ENCODE data around the gene ZNF774.

The ZNF774 gene

DNA sequence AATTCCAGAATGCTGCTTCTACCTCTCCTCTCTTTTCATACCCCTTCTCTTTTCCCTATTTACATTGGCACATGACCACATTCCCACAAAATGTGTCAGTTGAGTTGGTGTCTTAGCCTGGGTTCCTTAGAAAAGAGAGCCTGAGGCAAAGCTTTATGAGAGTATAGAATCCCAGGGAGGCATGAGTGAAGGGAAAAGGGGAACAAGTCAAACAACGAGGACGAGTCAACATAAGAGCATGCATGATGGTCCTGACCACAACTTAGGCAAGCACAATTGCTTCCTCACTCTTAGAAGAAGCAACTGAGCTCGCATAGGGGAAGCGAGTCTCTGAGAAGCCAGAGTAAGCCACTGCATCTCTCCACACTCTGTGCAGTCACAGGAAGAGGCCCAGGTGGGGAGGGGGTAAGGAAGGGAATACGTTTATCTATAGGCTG, 15.4 kb upstream of the ZNF774 start:
- Histone ChIP-seq H3K36me3 (replicated peaks in 1 of 2; ENCODE audit: control insufficient read depth in 2 of 2, insufficient read depth in 2 of 2, low read length in 2 of 2) (no peaks in the 10 kb centered on the region), H3K14ac (ENCODE audit: low read length) (no peak overlapping the region), H3K23ac (ENCODE audit: low read depth, low read length, poor library complexity) (no peak overlapping the region), H3K27me3 (ENCODE audit: control insufficient read depth in 3 of 3, insufficient read depth in 3 of 3, low read depth in 1 of 3, low read length in 3 of 3) (no peaks in the 10 kb centered on the region), H3K9ac (ENCODE audit: low read depth, low read length, poor library complexity) (no peak overlapping the region), H2BK5ac (ENCODE audit: low read length) (no peak overlapping the region), H3K4me1 (ENCODE audit: control insufficient read depth in 2 of 2, insufficient read depth in 1 of 2, low read depth in 1 of 2, low read length in 2 of 2) (peaks cover 0 to 2% of the 10 kb centered on the region in 2 donors), H2AK5ac (ENCODE audit: low read depth, low read length) (no peak overlapping the region), H3K4me2 (ENCODE audit: insufficient read depth, low read length, poor library complexity, severe bottlenecking) (no peak overlapping the region), H3K79me1 (ENCODE audit: low read depth, low read length) (peaks cover 3% of the 10 kb centered on the region), H2BK12ac (ENCODE audit: low read length) (no peak overlapping the region), H2AFZ (ENCODE audit: low read length) (no peak overlapping the region), H3K18ac (ENCODE audit: low read length) (no peak overlapping the region), H3K4me3 (ENCODE audit: low read length in 2 of 2) (no peak overlapping the region), H3K27ac (replicated peaks; ENCODE audit: low read length) (no peak overlapping the region), H4K8ac (ENCODE audit: low read depth, low read length) (no peak overlapping the region), H2BK15ac (ENCODE audit: low read length) (no peak overlapping the region), H4K91ac (ENCODE audit: low read depth, low read length, poor library complexity) (no peak overlapping the region), H3K4ac (ENCODE audit: low read length) (no peak overlapping the region), H3K9me3 (replicated peaks in 1 of 2; ENCODE audit: control insufficient read depth in 2 of 2, insufficient read depth in 1 of 2, low read depth in 1 of 2, low read length in 2 of 2) (no peaks in the 10 kb centered on the region), H2BK120ac (ENCODE audit: low read depth, low read length) (no peak overlapping the region)
- WGBS, 2 donors (ENCODE audit: extremely low coverage in 2 of 2, insufficient read length in 2 of 2, insufficient replicate concordance in 1 of 2) = no CpG with 5 or more reads among the region's 5 CpGs
- no peak for DNase-seq (ENCODE audit: low spot score)

DNA sequence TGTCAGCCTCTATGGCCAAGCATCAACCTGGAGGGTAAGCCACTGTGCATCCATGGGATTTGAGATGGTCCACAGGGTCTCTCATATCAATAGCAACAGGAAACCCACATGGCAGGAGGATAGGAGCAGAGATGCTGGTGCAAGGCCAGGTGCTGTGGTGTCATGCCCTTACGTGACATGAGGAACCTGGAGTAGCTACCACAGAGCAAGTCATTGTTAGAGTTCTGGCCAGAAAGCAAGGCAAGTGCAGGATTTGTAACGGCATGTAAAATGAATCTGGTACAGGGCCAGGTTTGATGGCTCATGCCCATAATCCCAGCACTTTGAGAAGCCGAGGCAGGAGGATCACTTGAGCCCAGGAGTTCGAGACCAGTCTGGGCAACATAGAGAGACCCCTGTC, 14.8 kb upstream of the ZNF774 start:
- WGBS, 2 donors (ENCODE audit: extremely low coverage in 2 of 2, insufficient read length in 2 of 2, insufficient replicate concordance in 1 of 2) = no CpG with 5 or more reads among the region's 4 CpGs
- Histone ChIP-seq H4K8ac (ENCODE audit: low read depth, low read length) (no peak overlapping the region), H2BK15ac (ENCODE audit: low read length) (no peak overlapping the region), H3K4ac (ENCODE audit: low read length) (no peak overlapping the region), H3K4me3 (ENCODE audit: low read length in 2 of 2) (no peak overlapping the region), H3K18ac (ENCODE audit: low read length) (no peak overlapping the region), H3K36me3 (replicated peaks in 1 of 2; ENCODE audit: control insufficient read depth in 2 of 2, insufficient read depth in 2 of 2, low read length in 2 of 2) (no peaks in the 10 kb centered on the region), H2AK5ac (ENCODE audit: low read depth, low read length) (no peak overlapping the region), H4K91ac (ENCODE audit: low read depth, low read length, poor library complexity) (no peak overlapping the region), H3K23ac (ENCODE audit: low read depth, low read length, poor library complexity) (no peak overlapping the region), H3K14ac (ENCODE audit: low read length) (no peak overlapping the region), H3K79me1 (ENCODE audit: low read depth, low read length) (peaks cover 3% of the 10 kb centered on the region), H3K27me3 (ENCODE audit: control insufficient read depth in 3 of 3, insufficient read depth in 3 of 3, low read depth in 1 of 3, low read length in 3 of 3) (no peaks in the 10 kb centered on the region), H2AFZ (ENCODE audit: low read length) (no peak overlapping the region), H3K4me1 (ENCODE audit: control insufficient read depth in 2 of 2, insufficient read depth in 1 of 2, low read depth in 1 of 2, low read length in 2 of 2) (peaks cover 0 to 2% of the 10 kb centered on the region in 2 donors), H3K27ac (replicated peaks; ENCODE audit: low read length) (no peak overlapping the region), H2BK120ac (ENCODE audit: low read depth, low read length) (no peak overlapping the region), H2BK12ac (ENCODE audit: low read length) (no peak overlapping the region), H2BK5ac (ENCODE audit: low read length) (no peak overlapping the region), H3K9me3 (replicated peaks in 1 of 2; ENCODE audit: control insufficient read depth in 2 of 2, insufficient read depth in 1 of 2, low read depth in 1 of 2, low read length in 2 of 2) (no peaks in the 10 kb centered on the region), H3K9ac (ENCODE audit: low read depth, low read length, poor library complexity) (no peak overlapping the region), H3K4me2 (ENCODE audit: insufficient read depth, low read length, poor library complexity, severe bottlenecking) (no peak overlapping the region)
- DNase-seq (ENCODE audit: low spot score) = no peak

DNA sequence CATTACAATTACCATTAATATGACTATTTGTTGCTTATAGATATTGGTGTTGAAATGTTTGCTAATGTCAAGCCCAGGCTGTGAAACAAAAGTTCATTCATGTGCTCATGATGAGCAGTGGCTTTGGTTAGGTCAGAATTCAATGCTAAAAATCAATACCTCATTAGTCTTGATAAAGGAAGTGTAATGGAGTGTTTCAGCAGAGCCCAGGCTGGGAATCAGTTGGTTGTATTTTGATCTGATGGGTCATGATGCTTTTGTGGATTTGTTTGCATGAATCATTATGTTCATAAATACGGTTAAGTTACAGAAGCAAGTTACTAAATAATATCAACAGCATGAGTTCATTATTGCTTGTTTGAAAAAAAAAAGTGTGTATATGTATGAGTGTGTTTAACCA, 13.6 kb upstream of the ZNF774 start:
- Histone ChIP-seq H3K18ac (ENCODE audit: low read length) (no peak overlapping the region), H3K9ac (ENCODE audit: low read depth, low read length, poor library complexity) (no peak overlapping the region), H3K4ac (ENCODE audit: low read length) (no peak overlapping the region), H2BK120ac (ENCODE audit: low read depth, low read length) (no peak overlapping the region), H2AFZ (ENCODE audit: low read length) (no peak overlapping the region), H3K4me3 (ENCODE audit: low read length in 2 of 2) (no peak overlapping the region), H3K23ac (ENCODE audit: low read depth, low read length, poor library complexity) (no peak overlapping the region), H4K8ac (ENCODE audit: low read depth, low read length) (no peak overlapping the region), H2BK15ac (ENCODE audit: low read length) (no peak overlapping the region), H3K9me3 (replicated peaks in 1 of 2; ENCODE audit: control insufficient read depth in 2 of 2, insufficient read depth in 1 of 2, low read depth in 1 of 2, low read length in 2 of 2) (no peaks in the 10 kb centered on the region), H3K14ac (ENCODE audit: low read length) (no peak overlapping the region), H3K79me1 (ENCODE audit: low read depth, low read length) (no peaks in the 10 kb centered on the region), H3K4me1 (ENCODE audit: control insufficient read depth in 2 of 2, insufficient read depth in 1 of 2, low read depth in 1 of 2, low read length in 2 of 2) (no peaks in the 10 kb centered on the region), H3K36me3 (replicated peaks in 1 of 2; ENCODE audit: control insufficient read depth in 2 of 2, insufficient read depth in 2 of 2, low read length in 2 of 2) (no peaks in the 10 kb centered on the region), H3K27me3 (ENCODE audit: control insufficient read depth in 3 of 3, insufficient read depth in 3 of 3, low read depth in 1 of 3, low read length in 3 of 3) (no peaks in the 10 kb centered on the region), H3K27ac (replicated peaks; ENCODE audit: low read length) (no peak overlapping the region), H4K91ac (ENCODE audit: low read depth, low read length, poor library complexity) (no peak overlapping the region), H2BK12ac (ENCODE audit: low read length) (no peak overlapping the region), H3K4me2 (ENCODE audit: insufficient read depth, low read length, poor library complexity, severe bottlenecking) (no peak overlapping the region), H2BK5ac (ENCODE audit: low read length) (no peak overlapping the region), H2AK5ac (ENCODE audit: low read depth, low read length) (no peak overlapping the region)
- no CpG with 5 or more reads among the region's 1 CpG for WGBS, 2 donors (ENCODE audit: extremely low coverage in 2 of 2, insufficient read length in 2 of 2, insufficient replicate concordance in 1 of 2)
- no peak for DNase-seq (ENCODE audit: low spot score)

DNA sequence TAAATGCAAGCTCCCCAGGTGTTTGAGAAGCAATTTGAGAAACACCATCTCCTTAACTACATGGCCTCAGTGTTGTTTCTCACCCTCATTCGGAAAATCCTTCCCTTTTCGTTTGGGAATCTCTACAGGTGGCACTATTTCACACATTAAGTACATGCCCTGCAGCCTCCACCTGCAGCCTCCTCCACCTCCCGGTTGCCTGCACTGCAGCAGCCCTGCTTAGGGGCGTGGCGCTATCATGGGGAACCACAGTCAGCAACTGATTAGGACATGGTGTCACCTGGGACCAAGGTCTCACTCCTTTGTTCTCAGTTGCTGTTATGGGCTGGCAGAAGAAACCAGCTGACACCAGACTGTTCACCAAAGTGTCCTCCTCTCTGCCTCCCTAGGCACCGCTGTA, 11.7 kb upstream of the ZNF774 start:
- H3K4me1 ChIP-seq (ENCODE audit: control insufficient read depth in 2 of 2, insufficient read depth in 1 of 2, low read depth in 1 of 2, low read length in 2 of 2) = no peaks in the 10 kb centered on the region
- H2AK5ac ChIP-seq (ENCODE audit: low read depth, low read length) = no peak overlapping the region
- WGBS, 2 donors (ENCODE audit: extremely low coverage in 2 of 2, insufficient read length in 2 of 2, insufficient replicate concordance in 1 of 2) = no CpG with 5 or more reads among the region's 6 CpGs

More for the DNA sequence above, 11.7 kb upstream of the ZNF774 start:
- Histone ChIP-seq H2BK120ac (ENCODE audit: low read depth, low read length) (no peak overlapping the region), H2BK5ac (ENCODE audit: low read length) (no peak overlapping the region), H2AFZ (ENCODE audit: low read length) (no peak overlapping the region), H3K18ac (ENCODE audit: low read length) (no peak overlapping the region), H3K23ac (ENCODE audit: low read depth, low read length, poor library complexity) (no peak overlapping the region), H4K91ac (ENCODE audit: low read depth, low read length, poor library complexity) (no peak overlapping the region), H3K9ac (ENCODE audit: low read depth, low read length, poor library complexity) (no peak overlapping the region), H3K36me3 (replicated peaks in 1 of 2; ENCODE audit: control insufficient read depth in 2 of 2, insufficient read depth in 2 of 2, low read length in 2 of 2) (no peaks in the 10 kb centered on the region), H3K14ac (ENCODE audit: low read length) (no peak overlapping the region), H3K9me3 (replicated peaks in 1 of 2; ENCODE audit: control insufficient read depth in 2 of 2, insufficient read depth in 1 of 2, low read depth in 1 of 2, low read length in 2 of 2) (no peaks in the 10 kb centered on the region), H2BK12ac (ENCODE audit: low read length) (no peak overlapping the region), H3K4me3 (ENCODE audit: low read length in 2 of 2) (no peak overlapping the region), H3K4me2 (ENCODE audit: insufficient read depth, low read length, poor library complexity, severe bottlenecking) (no peak overlapping the region), H3K79me1 (ENCODE audit: low read depth, low read length) (no peaks in the 10 kb centered on the region), H3K4ac (ENCODE audit: low read length) (no peak overlapping the region), H3K27me3 (ENCODE audit: control insufficient read depth in 3 of 3, insufficient read depth in 3 of 3, low read depth in 1 of 3, low read length in 3 of 3) (no peaks in the 10 kb centered on the region), H3K27ac (replicated peaks; ENCODE audit: low read length) (no peak overlapping the region), H4K8ac (ENCODE audit: low read depth, low read length) (no peak overlapping the region), H2BK15ac (ENCODE audit: low read length) (no peak overlapping the region)
- DNase-seq (ENCODE audit: low spot score) = no peak
